DMS153 treated with DMSO at 0.1 percent for 48 hours (cell line): Measurements from ENCODE around the gene PRR20B.
"Not testable (repeated sequence)": the region's sequence is repeated elsewhere in the genome, so short reads cannot be mapped to it uniquely, and the experiment has no call there.

Experiments
- DNase-seq: peaks from one replicate; lab custom pipeline; 2025; ENCODE audit not compliant: unreplicated experiment; lab: John Stamatoyannopoulos, UW

The PRR20B gene

DNA sequence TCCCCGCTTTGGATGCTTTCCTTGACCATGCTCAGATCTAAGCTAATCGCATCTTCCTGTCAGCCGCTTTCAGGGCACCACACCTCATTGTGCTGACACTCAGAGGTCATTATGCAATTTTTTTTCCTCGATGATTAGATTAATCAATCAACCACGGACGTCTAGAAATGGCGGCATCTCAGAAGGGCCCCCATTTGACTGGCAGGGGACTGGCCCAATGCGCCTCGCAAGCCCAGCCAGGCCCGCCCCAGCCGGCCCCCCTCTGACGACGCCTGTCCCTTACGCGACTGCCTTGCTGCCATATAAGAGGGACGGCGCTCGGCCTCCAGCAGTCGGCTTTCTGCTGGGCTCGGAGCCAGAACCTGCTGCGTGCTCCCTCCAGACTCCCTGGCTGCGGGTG is at the start of gene PRR20B:
TSS of gene PRR20B (plus strand) at position 301 of the 400 bp plus-strand sequence. CDS start 387 bp downstream, outside the sequence.
- DNase-seq = not testable (repeated sequence)

DNA sequence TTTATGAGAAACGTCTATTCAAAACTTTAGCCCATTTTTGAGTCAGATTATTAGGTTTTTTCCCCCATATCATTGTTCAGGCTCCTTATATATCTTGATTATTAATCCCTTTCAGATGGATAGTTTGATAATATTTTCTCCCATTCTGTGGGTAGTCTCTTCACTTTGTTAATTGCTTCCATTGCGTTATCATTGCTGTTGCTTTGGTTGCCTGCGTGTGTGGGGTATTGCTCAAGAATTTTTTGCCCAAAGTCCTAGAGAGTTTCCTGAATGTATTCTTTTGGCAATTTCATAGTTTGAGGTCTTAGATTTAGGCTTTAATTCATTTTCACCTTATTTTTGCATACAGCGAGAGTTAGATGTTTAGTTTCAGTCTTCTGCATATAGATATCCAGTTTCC is 32.3 kb upstream of the PRR20B start:
- no peak for DNase-seq

DNA sequence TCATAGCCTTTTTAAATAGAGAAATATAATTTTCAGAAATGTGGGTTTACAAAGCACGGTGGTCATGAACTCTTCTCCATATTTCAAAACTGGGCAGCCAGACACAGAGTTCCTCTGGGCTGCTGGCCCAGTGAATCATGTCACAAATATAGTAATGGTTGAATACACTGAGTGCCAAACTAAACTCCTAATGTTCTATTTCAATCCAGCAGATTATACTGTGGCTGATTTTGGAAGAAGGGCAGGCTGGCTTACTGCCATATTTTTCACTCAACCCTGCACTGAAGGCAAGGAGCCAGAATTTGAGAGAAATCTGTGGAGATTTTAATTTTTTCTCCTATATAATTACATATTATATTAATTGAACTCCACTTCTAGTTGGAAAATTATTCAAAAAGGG is 23.6 kb upstream of the PRR20B start:
- no peak for DNase-seq

DNA sequence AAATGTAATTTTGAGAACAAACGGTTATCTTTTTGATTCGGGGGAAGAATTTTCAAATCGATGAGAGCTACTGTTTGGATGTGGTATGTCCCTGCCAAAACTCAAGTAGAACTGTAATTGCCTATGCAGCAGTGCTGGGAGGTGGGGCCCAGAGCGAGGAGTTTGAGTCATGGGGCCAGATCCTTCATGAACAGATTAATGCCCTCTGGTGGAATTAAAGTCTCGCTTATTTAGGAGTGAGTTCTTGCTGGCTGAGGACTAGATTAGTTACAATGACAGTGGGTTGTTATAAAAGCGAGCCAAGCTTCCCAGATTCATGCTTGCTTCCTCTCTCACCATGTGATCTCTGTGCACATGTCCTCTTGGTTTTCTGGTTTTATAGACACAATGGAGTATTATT is 18.4 kb upstream of the PRR20B start:
- no peak for DNase-seq

DNA sequence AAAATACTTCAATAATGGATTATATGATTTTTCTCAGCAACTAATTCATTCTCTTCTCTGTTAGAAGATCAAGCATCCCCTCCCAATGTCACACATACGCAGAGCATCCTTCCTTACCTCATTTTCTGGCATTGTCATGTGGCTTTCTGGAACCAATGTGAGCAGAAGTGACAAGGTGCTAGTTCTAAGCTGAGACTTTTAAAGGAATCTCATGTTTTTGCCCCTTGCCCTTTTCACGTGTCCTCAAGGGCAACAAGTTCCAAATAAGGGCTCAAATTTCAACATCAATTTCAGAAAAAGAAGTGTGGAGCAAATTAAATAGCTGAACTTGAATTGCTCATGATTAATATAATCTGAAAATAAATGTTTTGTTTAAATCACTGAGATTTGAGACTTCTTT is 11.2 kb upstream of the PRR20B start:
- DNase-seq = no peak

DNA sequence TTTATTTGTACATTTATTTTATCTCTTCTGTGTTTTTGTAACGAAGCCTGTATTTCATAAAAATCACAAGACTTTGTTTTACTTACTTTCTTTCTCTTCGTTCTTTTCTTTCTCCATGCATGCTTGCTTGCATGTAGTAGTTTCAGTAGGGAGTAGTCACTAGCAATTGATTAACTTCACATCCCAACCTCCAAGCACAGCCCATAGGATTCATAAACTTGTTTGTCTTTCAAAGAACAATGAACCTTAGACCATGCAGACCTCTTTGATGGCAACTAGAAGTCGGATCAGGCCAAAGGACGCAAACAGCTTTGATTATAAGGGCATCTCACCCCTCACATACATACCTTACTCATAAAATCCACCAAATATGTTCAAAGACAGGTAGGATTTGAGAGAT is 9.7 kb upstream of the PRR20B start:
- no peak for DNase-seq

DNA sequence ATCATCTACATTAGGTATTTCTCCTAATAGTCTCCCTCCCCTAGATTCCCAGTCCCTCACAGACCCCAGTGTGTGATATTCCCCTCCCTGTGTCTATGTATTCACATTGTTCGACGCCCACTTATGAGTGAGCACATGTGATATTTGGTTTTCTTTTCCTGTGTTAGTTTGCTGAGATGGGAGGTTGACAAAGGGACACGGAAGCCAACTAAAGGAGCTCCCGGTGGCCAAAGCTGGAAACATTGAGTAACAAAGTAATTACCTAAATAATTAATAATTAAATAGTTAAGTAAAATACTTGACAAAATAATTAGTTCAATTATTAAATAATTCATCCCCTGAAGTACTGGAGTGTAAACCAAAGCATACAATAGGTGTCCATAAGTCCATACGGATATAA is 8.3 kb upstream of the PRR20B start:
- no peak for DNase-seq

DNA sequence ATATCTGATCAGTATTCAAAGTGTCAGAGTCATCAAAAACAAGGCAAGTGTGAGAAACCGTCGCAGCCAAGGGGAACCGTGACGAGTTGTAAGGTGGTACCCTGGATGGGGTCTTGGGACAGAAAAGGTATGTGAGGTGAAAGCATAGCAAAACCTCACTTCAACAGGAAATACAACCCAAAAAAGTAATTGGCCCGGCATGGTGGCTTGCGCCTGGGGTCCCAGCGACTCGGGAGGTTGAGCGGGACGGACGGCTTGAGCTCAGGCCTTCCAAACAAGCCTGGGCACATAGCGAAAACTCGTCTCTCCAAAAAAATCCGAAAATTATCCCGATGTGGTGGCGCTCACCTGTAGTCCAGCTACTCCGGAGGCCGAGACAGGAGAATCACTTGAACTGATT is 7.5 kb upstream of the PRR20B start:
- DNase-seq = not testable (repeated sequence)

DNA sequence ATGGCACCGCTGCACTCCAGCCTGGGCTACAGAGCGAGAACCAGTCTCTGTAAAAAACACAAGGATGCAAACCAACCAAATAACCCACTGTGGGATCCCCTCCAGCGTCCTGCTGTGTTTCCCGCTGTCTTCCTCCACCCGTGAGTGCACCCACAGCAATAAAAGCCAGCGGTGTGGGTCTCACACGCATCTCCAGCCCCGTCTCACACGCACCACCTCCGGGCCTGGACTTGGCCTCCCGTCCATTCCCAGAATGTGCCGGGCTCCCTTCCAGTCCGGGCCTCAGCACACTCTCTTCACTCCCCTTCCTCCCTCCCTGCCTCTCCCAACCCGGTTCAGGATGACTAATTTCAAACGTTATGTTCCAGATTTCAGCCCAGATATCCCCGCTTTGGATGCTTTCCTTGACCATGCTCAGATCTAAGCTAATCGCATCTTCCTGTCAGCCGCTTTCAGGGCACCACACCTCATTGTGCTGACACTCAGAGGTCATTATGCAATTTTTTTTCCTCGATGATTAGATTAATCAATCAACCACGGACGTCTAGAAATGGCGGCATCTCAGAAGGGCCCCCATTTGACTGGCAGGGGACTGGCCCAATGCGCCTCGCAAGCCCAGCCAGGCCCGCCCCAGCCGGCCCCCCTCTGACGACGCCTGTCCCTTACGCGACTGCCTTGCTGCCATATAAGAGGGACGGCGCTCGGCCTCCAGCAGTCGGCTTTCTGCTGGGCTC is 6.9 kb upstream of the PRR20B start, which contains the start of gene PRR20A:
TSS of gene PRR20A (plus strand) at position 684 of the 734 bp plus-strand sequence. CDS start 387 bp downstream, outside the sequence.
- DNase-seq = not testable (repeated sequence)

DNA sequence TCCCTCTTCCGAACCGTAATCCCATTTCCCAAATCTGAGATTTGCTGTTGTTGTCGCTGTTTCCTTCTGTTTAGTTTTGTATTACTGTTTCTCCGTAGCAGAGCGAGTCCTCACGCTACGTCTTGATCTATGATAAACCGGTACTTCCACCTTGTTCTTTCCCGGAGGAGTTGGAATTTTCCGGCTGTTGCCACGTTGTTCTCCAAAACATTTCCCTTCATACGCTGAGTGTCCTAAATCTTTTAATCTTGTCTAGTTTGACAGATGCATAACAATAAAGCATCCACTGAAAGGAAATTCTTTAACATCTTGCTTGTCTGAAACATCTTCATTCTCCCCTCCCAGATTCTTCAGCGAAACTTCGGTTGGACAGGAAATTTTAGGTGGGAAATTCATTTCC is 818 bp downstream of the PRR20B start:
- DNase-seq = not testable (repeated sequence)

DNA sequence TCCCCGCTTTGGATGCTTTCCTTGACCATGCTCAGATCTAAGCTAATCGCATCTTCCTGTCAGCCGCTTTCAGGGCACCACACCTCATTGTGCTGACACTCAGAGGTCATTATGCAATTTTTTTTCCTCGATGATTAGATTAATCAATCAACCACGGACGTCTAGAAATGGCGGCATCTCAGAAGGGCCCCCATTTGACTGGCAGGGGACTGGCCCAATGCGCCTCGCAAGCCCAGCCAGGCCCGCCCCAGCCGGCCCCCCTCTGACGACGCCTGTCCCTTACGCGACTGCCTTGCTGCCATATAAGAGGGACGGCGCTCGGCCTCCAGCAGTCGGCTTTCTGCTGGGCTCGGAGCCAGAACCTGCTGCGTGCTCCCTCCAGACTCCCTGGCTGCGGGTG is 6.5 kb downstream of the PRR20B start, which contains the start of gene PRR20C:
TSS of gene PRR20C (plus strand) at position 301 of the 400 bp plus-strand sequence. CDS start 387 bp downstream, outside the sequence.
- not testable (repeated sequence) for DNase-seq

DNA sequence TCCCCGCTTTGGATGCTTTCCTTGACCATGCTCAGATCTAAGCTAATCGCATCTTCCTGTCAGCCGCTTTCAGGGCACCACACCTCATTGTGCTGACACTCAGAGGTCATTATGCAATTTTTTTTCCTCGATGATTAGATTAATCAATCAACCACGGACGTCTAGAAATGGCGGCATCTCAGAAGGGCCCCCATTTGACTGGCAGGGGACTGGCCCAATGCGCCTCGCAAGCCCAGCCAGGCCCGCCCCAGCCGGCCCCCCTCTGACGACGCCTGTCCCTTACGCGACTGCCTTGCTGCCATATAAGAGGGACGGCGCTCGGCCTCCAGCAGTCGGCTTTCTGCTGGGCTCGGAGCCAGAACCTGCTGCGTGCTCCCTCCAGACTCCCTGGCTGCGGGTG is 13.0 kb downstream of the PRR20B start, which contains the start of gene PRR20D:
TSS of gene PRR20D (plus strand) at position 301 of the 400 bp plus-strand sequence. CDS start 387 bp downstream, outside the sequence.
- not testable (repeated sequence) for DNase-seq

DNA sequence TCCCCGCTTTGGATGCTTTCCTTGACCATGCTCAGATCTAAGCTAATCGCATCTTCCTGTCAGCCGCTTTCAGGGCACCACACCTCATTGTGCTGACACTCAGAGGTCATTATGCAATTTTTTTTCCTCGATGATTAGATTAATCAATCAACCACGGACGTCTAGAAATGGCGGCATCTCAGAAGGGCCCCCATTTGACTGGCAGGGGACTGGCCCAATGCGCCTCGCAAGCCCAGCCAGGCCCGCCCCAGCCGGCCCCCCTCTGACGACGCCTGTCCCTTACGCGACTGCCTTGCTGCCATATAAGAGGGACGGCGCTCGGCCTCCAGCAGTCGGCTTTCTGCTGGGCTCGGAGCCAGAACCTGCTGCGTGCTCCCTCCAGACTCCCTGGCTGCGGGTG is 19.6 kb downstream of the PRR20B start, which contains the start of gene PRR20E:
TSS of gene PRR20E (plus strand) at position 301 of the 400 bp plus-strand sequence. CDS start 387 bp downstream, outside the sequence.
- DNase-seq = not testable (repeated sequence)

DNA sequence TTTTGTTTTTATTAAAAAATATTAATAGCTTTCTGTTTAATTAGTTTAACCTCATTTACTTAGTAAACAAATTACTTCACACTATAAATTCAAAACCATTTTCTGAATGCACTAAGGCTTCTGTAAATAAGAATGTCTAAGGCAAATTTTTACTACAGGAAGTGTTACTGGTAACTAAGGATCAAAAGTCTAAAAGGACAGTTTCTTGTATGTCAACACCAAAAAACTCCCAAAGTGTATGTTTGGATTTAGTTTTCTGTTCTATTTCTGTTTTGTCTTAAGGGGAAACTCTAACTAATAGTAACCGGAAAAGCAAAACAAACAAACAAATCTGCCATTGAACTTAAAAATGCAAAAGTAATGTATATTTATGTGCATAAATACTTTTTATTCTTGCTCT is 44.4 kb downstream of the PRR20B start:
- DNase-seq = no peak
